ENCODE data around the gene CCDC134. TPM values are rescaled to one million over a fixed set of nuclear protein-coding genes. Genes with fewer than 3 reads are reported as not detected.
A peak's percentile ranks its signal among the peaks of the same experiment; 100 is the strongest.

The CCDC134 gene
- 5.9 TPM for total RNA-seq
- long read RNA-seq, partial matches to known transcripts, result 0 of 3 reads
- long read RNA-seq, other reads (novel, unspliced or antisense), result 0 of 3 reads

GRCh38 chr22:41800348-41801146 is at the start of gene CCDC134:
TSS of gene CCDC134 (plus strand) at chr22:41800679. CDS start at chr22:41808891, 8,212 bp downstream.
- ATAC-seq (peak; percentile 99), DNase-seq (peak; percentile 97)
- intact Hi-C loops (cut with micrococcal nuclease), result no loop called here

GRCh38 chr22:41752011-41752970 is 48.2 kb upstream of the CCDC134 start:
- DNase-seq (no peak), ATAC-seq (no peak)
- intact Hi-C loops (cut with micrococcal nuclease), result no loop called here

GRCh38 chr22:41753984-41754383 is 46.5 kb upstream of the CCDC134 start:
- no peak for ATAC-seq
- intact Hi-C loops (cut with micrococcal nuclease), result no loop called here
- DNase-seq, result no peak

GRCh38 chr22:41757502-41757901 is 43.0 kb upstream of the CCDC134 start:
- intact Hi-C loops (cut with micrococcal nuclease), result no loop called here
- no peak for DNase-seq
- ATAC-seq, result no peak

- DNase-seq, result no peak
- no peak for ATAC-seq
- intact Hi-C loops (cut with micrococcal nuclease), result no loop called here
Observed at GRCh38 chr22:41758231-41758630, 42.2 kb upstream of the CCDC134 start.

- ATAC-seq (no peak), DNase-seq (peak; percentile 38)
- intact Hi-C loops (cut with micrococcal nuclease), result no loop called here
Observed at GRCh38 chr22:41762980-41763779, 37.3 kb upstream of the CCDC134 start.

GRCh38 chr22:41766476-41766875 is 34.0 kb upstream of the CCDC134 start:
- intact Hi-C loops (cut with micrococcal nuclease), result no loop called here
- no peak for ATAC-seq
- DNase-seq, result no peak

- DNase-seq, result no peak
- intact Hi-C loops (cut with micrococcal nuclease), result no loop called here
- no peak for ATAC-seq
Observed at GRCh38 chr22:41768430-41768829, 32.0 kb upstream of the CCDC134 start.

GRCh38 chr22:41770715-41771468 is 29.6 kb upstream of the CCDC134 start:
- DNase-seq, result no peak
- intact Hi-C loops (cut with micrococcal nuclease), result no loop called here
- no peak for ATAC-seq

GRCh38 chr22:41772198-41772597 is 28.3 kb upstream of the CCDC134 start:
- intact Hi-C loops (cut with micrococcal nuclease), result no loop called here
- DNase-seq (no peak), ATAC-seq (no peak)

GRCh38 chr22:41772645-41773044 is 27.8 kb upstream of the CCDC134 start:
- ATAC-seq, result no peak
- intact Hi-C loops (cut with micrococcal nuclease), result no loop called here

GRCh38 chr22:41775338-41775737 is 25.1 kb upstream of the CCDC134 start:
- ATAC-seq (no peak), DNase-seq (no peak)
- intact Hi-C loops (cut with micrococcal nuclease), result no loop called here

More at GRCh38 chr22:41772645-41773044, 27.8 kb upstream of the CCDC134 start:
- DNase-seq, result no peak

GRCh38 chr22:41775976-41776375 is 24.5 kb upstream of the CCDC134 start:
- no peak for DNase-seq
- intact Hi-C loops (cut with micrococcal nuclease), result no loop called here
- ATAC-seq, result no peak

- intact Hi-C loops (cut with micrococcal nuclease), result no loop called here
- DNase-seq (no peak), ATAC-seq (no peak)
Observed at GRCh38 chr22:41776381-41776780, 24.1 kb upstream of the CCDC134 start.

- intact Hi-C loops (cut with micrococcal nuclease), result no loop called here
- DNase-seq, result no peak
Observed at GRCh38 chr22:41777749-41778425, 22.6 kb upstream of the CCDC134 start.

GRCh38 chr22:41779929-41780505 is 20.5 kb upstream of the CCDC134 start:
- intact Hi-C loops (cut with micrococcal nuclease), result no loop called here
- no peak for ATAC-seq
- DNase-seq, result no peak

More at GRCh38 chr22:41777749-41778425, 22.6 kb upstream of the CCDC134 start:
- ATAC-seq, result no peak

GRCh38 chr22:41780746-41781505 is 19.6 kb upstream of the CCDC134 start:
- peak; percentile 83 for ATAC-seq
- intact Hi-C loops (cut with micrococcal nuclease), result no loop called here
- peak; percentile 57 for DNase-seq

All from left ventricle myocardium superior (tissue), 1 donor.